Measurements from ENCODE around the gene TTN. TPM values are rescaled to one million over a fixed set of nuclear protein-coding genes. Genes with fewer than 3 reads are reported as not detected.

The TTN gene
- total RNA-seq, 1 donor from 2014 or later: under 0.01 TPM

GRCh38 chr2:178589335-178589734 lies 217.9 kb downstream of the TTN start:
- TF ChIP-seq CTCF (IDR thresholded peaks at IDR 0.05; ENCODE audit: insufficient read depth, low read length, poor library complexity, severe bottlenecking): no peak
- Histone ChIP-seq H3K27me3 (ENCODE audit: control insufficient read depth, insufficient read depth, low read length) (no peaks in the 10 kb centered on the region), H3K36me3 (ENCODE audit: control insufficient read depth, insufficient read depth, low read length) (no peaks in the 10 kb centered on the region), H3K4me3 (ENCODE audit: low read depth, low read length) (no peak overlapping the region)
- no peak for DNase-seq (ENCODE audit: low read depth)

GRCh38 chr2:178584666-178585065 lies 222.6 kb downstream of the TTN start:
- DNase-seq (ENCODE audit: low read depth): no peak
- H3K27me3 ChIP-seq (ENCODE audit: control insufficient read depth, insufficient read depth, low read length): no peaks in the 10 kb centered on the region
- TF ChIP-seq CTCF (IDR thresholded peaks at IDR 0.05; ENCODE audit: insufficient read depth, low read length, poor library complexity, severe bottlenecking): no peak
- no peaks in the 10 kb centered on the region for H3K36me3 ChIP-seq (ENCODE audit: control insufficient read depth, insufficient read depth, low read length)
- no peak overlapping the region for H3K4me3 ChIP-seq (ENCODE audit: low read depth, low read length)

- H3K4me3 ChIP-seq (ENCODE audit: low read depth, low read length): no peak overlapping the region
- H3K27me3 ChIP-seq (ENCODE audit: control insufficient read depth, insufficient read depth, low read length): no peaks in the 10 kb centered on the region
- H3K36me3 ChIP-seq (ENCODE audit: control insufficient read depth, insufficient read depth, low read length): no peaks in the 10 kb centered on the region
- no peak for TF ChIP-seq CTCF (IDR thresholded peaks at IDR 0.05; ENCODE audit: insufficient read depth, low read length, poor library complexity, severe bottlenecking)
- no peak for DNase-seq (ENCODE audit: low read depth)
Measured at GRCh38 chr2:178579006-178579405, 228.2 kb downstream of the TTN start.

GRCh38 chr2:178574789-178575188 lies 232.4 kb downstream of the TTN start:
- no peak for TF ChIP-seq CTCF (IDR thresholded peaks at IDR 0.05; ENCODE audit: insufficient read depth, low read length, poor library complexity, severe bottlenecking)
- DNase-seq (ENCODE audit: low read depth): no peak
- no peaks in the 10 kb centered on the region for H3K27me3 ChIP-seq (ENCODE audit: control insufficient read depth, insufficient read depth, low read length)
- no peaks in the 10 kb centered on the region for H3K36me3 ChIP-seq (ENCODE audit: control insufficient read depth, insufficient read depth, low read length)
- H3K4me3 ChIP-seq (ENCODE audit: low read depth, low read length): no peak overlapping the region

- Histone ChIP-seq H3K4me3 (ENCODE audit: low read depth, low read length) (no peak overlapping the region), H3K36me3 (ENCODE audit: control insufficient read depth, insufficient read depth, low read length) (no peaks in the 10 kb centered on the region), H3K27me3 (ENCODE audit: control insufficient read depth, insufficient read depth, low read length) (no peaks in the 10 kb centered on the region)
- no peak for TF ChIP-seq CTCF (IDR thresholded peaks at IDR 0.05; ENCODE audit: insufficient read depth, low read length, poor library complexity, severe bottlenecking)
- DNase-seq (ENCODE audit: low read depth): no peak
Measured at GRCh38 chr2:178568227-178568626, 239.0 kb downstream of the TTN start.

GRCh38 chr2:178553047-178553446 lies 254.2 kb downstream of the TTN start:
- no peaks in the 10 kb centered on the region for H3K36me3 ChIP-seq (ENCODE audit: control insufficient read depth, insufficient read depth, low read length)
- H3K27me3 ChIP-seq (ENCODE audit: control insufficient read depth, insufficient read depth, low read length): no peaks in the 10 kb centered on the region
- no peak overlapping the region for H3K4me3 ChIP-seq (ENCODE audit: low read depth, low read length)
- peak; percentile 44 for DNase-seq (ENCODE audit: low read depth)
- TF ChIP-seq CTCF (IDR thresholded peaks at IDR 0.05; ENCODE audit: insufficient read depth, low read length, poor library complexity, severe bottlenecking): no peak

Measured in kidney epithelial cell (primary cell).